ENCODE measurements around the gene DNMT3A.
A peak's percentile ranks its signal among the peaks of the same experiment; 100 is the strongest.

Gene DNMT3A

DNA sequence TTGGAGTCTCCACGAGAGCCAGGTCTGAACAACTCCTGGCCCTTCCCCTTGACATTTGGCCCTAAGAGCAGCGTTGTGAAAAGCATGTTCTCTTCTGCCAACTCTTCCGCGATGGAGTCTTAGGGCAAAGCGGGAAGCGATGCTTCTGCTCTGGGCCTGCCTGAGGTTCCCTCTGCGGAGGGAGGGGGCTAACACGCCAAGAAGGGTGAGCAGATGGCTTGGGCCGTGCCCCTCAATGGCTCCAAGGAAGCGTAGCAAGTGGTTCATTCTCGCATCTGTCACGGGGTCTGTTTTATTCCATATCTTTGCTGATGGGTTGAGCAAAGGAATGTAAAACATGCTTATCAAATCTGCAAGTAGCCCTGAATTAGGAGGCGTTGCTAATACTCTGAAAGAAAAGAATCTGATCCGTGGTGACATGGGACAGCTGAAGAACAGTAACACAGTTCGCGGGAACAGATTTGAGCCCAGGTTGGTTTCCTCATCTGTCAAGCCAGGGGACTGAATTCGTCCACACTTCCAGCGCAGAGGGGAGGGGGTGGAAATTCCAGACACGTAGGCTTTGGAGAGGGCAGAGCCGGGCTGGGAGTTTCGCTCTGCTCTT is 38.0 kb downstream of the DNMT3A start:
- no peak for DNase-seq

DNA sequence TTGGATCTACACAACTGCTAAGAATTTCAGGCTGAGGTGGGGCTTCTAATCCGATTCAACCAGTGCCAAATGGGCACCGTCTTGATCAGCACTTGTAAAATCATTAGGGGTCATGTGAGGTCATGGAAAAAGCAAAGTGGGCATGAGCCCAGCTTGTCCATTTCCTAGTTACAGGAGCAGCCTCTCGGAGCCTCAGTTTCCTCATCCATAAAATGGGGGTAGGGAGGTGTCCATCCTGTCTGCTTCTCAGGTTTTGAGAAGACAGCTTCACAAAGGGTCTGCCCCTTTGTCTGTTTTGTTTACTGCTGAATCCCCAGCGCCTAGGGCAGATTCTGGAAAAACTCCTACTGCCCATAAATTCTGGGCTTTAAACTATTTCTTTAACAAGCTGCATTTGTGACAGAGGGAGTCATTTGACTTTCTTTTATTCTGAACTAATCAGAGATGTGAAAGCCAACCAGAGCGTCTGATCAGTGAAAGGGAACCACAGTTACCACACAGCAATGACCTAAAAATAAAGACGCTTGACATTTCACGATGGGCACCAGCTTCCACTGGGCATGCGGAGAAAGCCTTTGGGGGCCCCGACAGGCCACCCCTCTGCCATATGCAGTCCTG is 38.9 kb downstream of the DNMT3A start:
- no peak for DNase-seq

DNA sequence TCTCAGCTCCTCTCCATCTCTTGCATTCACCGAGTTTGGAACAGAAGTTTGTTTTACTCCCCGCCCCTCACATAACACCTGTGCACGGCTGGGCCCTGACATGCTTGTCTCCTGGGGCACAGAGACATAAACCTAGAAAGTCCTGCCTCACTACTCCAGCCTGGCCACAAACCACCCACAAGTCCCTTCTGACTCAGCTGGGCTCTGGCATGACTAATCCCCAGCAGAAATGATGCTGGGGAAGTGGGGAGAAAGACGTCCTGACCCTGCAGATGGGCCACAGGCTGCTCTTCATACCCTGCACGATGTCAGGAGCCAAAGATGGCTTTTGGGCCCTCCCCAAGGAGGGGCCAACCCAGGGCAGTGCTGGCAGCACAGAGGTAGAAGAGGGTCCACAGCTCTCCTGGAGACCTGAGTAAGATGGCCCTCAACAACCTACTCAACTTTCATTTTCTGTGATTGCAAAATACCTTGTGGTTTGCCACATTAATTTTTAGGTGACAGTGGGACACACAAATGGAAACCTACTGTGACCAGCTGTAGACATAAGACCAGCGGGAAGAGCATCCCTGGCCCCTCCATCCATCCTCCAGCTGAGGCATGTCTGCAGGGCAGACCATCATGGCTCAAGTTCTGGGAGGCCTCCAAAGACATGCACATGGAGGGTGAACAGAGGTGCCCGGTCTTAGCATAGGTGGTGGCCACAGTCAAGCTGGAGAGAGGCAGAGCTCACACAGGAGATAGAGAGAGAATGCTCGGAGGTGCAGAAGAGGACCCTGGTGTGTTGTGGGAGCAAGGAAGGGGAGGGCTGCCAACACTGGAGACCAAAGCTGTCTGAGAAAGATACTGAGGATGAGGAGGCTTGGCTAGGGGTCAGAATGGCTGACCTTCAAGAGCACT is 40.0 kb downstream of the DNMT3A start:
- peak; percentile 74 for DNase-seq

DNA sequence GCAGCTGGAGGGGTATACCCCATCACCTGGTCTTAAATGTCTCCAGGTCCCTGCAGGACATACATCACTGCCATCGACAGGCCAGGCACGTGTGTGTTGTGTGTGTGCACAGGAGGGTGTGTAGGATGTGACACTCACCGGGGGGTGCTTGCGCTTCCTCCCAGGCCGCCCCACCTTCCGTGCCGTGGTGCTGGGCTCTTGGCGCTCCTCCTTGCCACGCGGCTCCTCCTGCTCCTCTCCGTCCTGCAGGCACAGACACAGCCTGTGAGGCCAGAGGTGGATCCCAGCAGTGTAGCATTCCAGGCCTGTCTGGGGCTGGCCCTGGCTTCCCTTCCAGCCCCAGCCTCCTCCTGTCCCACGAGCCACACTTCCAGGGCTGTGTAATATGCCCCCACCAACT is 41.7 kb downstream of the DNMT3A start:
- no peak for DNase-seq

DNA sequence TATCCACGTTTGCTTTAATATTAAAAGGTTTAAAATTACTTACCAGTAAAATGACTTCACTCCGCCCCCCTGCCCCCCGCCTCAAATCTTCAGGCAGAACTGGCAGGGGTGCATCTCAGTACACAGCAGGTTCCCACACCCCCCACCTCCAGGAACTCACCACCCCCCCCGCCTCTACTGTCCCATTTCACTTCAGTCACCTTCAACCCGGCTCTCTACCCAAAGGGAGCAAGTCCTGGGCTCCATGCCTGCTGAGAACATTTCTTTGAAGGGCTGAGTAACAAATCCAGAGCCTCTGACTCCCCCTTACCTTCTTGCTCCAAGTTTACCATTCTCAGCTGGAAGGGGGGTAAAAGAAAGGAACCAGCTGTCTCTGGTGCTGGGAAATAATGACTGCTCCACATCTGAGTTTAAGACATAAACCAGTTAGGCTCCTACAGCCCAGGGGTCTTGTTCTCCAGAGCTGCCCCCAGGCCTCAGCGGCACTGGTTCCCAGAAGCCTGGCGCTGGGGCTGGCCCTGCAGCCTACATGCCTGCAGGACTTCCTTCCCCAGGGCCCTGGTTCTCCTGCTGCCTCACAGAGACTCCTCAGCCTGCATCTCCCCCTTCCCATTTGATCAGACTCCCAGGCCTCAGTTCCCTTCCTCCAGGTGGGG is 42.8 kb downstream of the DNMT3A start:
- DNase-seq: no peak

DNA sequence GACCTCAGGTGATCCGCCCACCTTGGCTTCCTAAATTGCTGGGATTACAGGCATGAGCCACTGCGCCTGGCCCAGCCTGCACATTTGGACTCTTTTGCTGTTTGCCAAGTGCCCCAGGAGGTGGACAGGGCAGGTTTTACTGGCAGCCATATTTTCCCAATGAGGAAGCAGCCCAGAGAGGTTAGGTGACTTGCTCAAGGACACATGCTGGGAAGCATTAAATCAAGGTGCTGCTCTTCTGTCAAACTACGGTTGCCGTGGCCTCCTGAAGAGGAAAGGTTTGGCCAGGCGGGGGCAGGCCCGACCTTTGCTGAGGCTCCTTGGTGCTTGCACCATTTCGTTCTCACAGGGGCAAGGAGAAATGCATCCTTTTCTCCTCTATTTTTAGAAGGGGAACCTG is 44.0 kb downstream of the DNMT3A start:
- no peak for DNase-seq

DNA sequence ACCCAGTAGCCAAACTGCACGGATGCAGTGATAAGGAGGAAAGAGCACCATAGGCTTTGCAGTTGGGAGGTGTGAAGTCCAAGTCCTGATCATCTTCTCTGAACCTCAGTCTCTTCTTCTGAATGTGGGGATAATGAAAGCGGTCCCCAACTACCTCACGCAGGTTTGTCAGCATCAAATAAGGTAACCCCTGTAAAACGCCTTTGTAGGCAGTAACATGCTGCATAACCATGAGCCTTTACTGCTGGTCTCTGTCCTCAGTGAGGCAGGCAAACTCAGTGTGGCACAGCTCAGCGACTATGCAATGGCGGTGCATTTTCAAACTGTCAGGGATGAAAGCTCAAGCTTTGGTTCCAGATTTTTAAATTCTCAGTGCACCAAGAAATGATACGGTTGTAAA is 46.1 kb downstream of the DNMT3A start:
- DNase-seq: no peak

DNA sequence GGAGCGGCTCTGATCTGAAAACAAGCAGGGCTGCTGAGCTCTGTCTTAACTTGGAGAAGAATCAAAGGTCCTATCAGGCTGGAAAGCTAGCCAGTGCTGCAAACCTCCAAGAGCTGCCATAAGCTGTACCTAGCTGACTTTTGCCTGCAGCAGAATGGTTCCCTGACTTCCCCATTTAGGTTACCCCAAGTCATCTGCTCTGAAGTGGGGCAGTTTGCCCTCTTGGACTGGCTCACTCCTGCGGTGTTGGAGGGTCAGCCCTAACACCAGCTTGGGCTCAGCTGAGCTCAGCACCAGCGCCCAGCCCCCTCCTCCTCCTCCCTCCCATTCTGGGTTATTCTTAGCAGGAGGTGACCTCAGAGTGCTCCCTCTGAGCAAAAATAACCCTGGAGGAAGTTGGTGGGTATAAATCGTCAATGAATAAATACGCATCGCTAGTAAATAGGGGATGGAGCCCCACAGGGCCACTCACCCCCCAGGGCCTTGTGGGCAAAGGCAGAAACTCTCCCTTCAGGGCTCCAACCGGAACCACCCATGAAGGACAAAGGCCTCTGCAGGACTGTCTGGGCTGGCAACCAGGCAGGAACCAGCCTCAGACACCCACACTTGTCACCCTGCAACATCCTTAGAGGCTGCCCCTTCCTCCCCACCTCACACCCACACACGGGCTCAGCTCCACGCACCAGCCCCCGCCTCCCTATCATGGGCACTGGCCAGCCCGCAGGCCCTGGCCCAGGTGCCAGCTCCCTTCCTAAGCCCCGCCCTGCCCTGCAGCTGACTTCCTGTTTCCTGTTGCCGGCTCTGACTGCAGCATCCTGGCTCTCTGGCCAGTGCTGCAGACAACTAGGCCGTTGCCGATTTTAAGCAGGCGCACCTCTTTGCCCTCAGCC is 46.9 kb downstream of the DNMT3A start:
- DNase-seq: peak; percentile 93

DNA sequence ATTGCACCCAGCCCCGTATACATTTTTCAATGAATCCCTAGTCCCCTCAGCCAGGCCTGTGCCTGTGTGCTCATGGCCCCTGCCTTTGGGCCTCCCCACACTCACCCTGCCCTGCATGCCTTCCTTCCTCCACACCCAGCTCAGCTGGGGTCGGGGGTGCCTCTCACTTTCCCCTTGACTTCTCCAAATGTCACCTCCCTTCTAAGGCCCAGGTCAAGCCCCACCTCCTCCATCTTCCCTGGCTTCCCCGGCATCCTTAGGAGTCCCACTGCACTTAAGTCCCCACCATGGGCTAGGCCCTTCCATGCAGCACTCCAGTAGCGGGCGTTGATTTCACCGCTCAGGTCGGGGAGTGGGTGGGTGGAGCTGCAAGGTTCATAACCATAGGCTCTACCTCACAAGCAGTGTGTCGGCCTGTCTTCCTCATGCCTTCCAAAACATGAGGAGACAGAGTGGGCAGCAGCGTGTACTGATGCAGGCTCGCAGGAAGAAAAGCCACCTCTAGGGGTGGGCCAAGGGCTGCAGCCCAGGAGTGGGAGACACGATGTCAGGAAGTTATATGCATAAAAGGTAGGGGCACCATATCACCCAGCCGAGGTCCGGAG is 47.7 kb downstream of the DNMT3A start:
- DNase-seq: no peak

DNA sequence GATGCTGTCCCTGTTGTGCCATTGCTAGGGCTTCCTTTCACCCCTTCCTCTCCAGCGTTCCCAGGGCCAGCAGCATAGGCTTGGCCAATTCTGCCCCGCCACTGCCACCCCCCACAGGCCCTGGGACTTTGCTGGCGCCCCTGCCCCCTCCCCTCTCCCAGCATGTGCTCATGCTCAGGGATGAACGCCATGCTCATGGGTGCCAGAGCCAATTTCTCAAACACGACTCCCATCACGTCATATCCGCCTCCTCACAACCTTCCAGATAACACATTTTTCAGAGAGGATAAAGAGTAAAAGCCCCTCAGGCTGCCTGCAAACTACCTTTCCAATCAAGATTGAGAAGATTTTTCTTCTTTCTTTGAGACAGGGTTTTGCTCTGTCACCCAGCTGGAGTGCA is 48.6 kb downstream of the DNMT3A start:
- DNase-seq: no peak

DNA sequence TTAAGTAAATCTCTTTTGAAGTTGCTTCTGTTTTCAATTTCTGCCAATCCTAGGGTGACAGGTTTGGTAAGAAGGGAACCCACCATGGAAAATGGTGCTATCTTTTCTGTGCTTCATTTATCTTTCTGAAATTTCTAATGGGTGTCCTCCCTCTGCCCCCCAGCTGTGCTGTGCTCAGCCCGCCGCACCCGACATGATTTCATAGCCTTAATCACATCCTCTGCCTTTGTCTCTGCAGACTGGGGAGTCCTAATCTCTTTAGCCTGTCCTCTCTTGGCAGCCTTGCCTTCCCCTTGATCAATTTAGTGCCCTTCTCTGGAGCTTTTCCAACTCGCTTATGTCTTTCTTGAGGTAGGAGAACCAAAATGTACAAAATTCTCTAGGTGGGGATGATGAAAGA is 49.3 kb downstream of the DNMT3A start:
- DNase-seq: peak; percentile 38

DNA sequence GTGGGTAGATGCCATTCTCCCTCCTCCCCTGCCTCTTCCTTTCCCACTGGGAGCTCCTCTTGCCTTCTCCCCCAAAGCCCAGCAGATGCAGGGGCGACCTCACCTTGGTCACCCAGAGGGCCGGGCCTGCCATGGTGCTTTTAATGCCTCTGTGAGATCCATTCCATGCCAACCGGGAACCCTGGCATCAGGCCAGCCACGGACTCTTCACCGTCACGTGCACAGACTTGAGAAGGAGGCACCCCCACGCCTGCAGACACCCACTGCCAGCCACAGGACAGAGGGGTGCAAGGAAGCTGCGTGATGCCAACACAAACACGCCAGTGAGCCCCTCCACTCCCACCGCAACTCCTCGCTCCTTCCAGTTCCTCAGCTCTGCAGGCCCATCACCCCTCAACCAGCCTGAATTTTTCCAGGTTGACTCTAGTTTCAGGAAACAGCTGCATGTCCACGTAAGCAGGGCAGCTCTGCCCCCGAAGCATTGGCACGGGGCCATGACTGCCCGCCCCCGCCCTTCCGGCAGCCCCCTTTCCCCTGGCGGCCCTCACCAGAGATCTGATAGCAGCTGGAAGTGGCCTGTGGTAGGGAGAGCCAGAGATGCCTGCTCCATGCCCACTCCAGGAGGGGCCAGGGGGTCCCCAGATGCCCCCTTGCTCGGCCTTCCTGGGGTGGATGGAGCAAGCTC is 50.8 kb downstream of the DNMT3A start:
- peak; percentile 79 for DNase-seq

DNA sequence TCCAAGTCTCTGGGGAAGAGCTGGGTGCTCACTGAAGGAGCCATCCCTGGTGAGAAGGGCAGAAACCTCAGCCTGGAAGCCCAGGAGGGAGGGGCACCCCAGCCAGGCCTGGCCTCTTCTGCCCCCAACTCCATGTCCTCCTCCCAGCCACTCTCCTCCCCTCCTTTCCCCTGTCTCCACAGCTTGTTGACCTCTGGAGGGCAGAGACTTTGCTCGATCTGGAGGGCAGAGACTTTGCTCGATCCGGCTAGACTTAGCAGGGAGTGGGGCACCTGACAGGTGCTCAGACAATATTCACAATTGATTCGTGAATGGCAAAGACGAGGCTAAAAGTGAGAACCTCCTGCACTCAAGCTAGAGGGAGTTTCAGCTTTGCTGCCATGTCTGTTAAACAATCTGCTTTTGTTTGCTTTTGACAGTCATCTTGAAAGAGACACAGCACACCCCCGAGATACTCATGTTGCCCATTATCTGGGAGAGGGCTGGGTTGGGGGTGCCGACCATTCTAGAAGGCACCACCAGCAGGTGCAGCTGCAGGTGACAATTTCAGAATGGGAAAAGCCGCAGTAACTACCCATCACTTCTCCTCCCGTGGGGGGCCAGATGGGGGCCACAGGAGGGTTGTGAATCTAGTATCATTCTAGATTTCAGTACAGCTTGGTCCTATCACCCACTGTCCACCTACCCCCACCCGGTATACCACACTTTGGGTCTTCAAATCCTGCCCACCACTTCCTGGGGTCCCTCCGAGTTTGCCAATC is 54.8 kb downstream of the DNMT3A start:
- no peak for DNase-seq

DNA sequence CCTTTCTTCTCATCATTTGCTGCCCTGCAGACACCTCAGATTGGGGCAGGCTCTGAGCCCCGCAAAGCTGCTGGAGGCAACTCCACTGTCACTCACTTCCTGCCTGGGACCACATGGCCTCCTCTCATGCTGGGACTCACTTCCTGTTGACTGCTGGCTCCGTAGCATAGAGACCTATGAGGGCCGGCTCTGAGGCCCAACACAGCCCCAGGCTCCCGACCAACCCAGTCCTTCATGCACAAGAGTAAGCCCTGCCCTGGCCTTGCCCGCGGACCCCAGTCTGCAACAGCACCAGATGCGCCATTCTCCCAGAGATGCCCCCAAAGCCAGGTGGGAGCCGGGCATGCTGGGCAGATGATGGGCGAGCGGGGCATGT is 55.7 kb downstream of the DNMT3A start:
- peak; percentile 76 for DNase-seq

DNA sequence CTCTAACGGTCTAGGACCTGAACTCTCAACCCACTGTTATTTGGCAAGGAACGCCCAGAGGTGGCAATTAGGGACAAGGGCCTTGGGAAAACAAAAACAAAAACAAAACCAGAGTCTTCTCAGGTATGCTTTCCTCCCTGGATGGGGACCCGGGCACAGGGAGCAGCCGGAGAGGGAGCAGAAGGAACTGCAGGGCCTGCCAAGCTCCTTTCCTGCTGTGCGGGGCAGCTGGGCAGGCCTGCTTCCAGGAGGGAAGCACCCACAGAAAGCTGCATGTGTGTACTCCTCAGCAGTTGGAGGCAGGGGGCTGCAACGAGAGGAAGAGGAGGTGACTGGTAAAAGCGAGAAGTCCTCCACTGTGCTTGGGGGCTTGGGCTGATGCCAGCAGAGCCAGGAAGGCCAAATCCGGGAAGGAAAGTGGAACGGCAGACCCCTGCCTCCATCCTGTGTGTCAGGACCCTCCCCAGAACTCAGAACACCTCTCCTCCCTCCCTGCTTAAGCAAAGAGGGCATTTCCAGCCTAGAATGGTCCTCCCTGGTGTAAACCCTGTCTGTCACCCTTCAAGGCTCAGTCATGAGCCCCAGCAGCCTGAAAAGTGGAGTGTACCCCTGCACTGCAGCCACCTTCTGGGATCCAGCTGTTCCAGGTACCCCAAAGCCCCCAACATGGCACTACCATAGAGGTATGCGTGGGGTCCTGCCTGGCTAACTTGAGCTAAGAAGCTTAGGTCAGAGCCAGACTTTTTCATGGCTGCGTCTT is 56.3 kb downstream of the DNMT3A start:
- no peak for DNase-seq

DNA sequence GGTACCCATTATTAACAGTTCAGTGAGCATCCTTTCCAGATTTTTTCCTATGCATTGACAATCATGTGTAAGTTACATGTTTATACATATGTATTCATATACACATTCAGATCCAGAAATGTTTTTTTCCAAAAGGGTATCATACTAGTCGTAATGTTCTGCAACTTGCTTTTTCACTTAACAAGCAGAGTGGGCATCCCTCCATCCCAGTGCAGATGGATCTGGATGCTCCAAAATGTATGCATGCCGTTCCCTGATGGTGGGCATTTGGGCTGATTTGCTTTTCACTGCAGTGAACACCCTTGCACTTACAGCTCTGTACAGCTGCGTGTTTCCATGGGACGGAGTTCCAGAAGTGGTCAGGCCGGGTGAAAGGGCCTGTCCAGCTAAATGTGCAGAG is 57.0 kb downstream of the DNMT3A start:
- no peak for DNase-seq

DNA sequence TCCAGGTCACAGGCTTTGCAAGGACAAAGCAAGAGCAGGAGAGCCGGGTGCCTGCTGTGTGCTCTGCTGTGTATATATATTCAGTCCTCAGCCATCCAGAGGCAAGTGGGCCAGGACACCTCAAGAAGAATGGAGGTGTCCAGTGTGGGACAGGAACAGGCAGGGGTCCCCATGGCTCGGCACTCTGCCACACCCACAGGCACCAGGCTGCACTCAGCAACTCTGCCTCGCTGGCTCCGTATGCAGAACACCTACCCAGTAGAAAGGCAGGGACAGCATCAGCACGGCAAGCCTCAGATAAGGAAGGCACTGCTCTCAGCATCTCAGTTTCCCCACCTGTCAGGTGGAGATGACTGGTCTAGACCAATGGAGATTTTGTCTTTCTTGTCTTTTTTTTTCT is 57.8 kb downstream of the DNMT3A start:
- no peak for DNase-seq

DNA sequence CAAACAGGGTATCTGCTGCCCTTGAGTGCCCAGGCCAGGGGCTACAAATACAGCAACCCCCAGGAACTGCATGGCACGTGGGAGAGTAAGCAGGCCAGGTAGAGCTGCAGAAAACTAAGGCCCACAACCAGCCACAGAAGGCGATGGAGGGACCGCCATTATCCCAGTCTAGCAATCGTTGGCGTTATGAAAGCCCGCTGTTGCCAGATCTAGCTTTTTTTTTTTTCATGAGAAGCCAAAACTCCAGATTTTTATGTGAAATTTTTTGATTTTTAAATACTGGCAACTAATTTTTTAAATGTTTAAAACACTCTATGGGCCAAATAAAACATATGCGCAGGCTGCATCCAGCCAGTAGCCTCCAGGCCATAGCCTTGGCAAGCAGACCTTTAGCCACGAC is 59.8 kb downstream of the DNMT3A start:
- DNase-seq: no peak

DNA sequence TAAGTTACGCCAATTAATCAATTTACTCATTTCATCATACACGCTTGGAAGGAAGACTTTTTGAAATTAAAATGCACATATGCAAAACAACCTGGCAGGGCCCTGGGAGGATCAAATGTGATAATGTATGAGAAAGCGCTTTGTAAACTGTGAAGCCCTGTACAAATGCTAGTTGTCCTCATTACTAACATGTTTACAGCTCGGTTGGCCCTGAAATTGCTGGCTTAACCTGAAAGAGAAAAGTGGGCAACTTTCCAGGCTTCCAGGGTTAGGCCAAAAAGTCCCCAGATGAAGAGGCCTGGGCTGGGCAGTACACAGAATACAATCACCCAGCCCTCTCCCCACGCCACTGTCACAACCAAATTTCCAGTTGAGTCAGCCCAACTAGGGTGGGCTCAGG is 60.2 kb downstream of the DNMT3A start:
- DNase-seq: no peak

All from hematopoietic multipotent progenitor cell treated with erythropoietin and hydrocortisone succinate and interleukin-3 and kit ligand, for 4 days (in vitro differentiated cells).